HG03460 (cell line): ENCODE data around the gene DTL.
A peak's percentile ranks its signal among the peaks of the same experiment; 100 is the strongest.
"Not testable (repeated sequence)": the region's sequence is repeated elsewhere in the genome, so short reads cannot be mapped to it uniquely, and the experiment has no call there.

Source experiments
- ATAC-seq: cut with Tn5 transposase; IDR thresholded peaks from one replicate; pipeline ENCODE4 v1.9.1; 2021; ENCODE audit not compliant: unreplicated experiment

The DTL gene, protein sequence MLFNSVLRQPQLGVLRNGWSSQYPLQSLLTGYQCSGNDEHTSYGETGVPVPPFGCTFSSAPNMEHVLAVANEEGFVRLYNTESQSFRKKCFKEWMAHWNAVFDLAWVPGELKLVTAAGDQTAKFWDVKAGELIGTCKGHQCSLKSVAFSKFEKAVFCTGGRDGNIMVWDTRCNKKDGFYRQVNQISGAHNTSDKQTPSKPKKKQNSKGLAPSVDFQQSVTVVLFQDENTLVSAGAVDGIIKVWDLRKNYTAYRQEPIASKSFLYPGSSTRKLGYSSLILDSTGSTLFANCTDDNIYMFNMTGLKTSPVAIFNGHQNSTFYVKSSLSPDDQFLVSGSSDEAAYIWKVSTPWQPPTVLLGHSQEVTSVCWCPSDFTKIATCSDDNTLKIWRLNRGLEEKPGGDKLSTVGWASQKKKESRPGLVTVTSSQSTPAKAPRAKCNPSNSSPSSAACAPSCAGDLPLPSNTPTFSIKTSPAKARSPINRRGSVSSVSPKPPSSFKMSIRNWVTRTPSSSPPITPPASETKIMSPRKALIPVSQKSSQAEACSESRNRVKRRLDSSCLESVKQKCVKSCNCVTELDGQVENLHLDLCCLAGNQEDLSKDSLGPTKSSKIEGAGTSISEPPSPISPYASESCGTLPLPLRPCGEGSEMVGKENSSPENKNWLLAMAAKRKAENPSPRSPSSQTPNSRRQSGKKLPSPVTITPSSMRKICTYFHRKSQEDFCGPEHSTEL

DNA sequence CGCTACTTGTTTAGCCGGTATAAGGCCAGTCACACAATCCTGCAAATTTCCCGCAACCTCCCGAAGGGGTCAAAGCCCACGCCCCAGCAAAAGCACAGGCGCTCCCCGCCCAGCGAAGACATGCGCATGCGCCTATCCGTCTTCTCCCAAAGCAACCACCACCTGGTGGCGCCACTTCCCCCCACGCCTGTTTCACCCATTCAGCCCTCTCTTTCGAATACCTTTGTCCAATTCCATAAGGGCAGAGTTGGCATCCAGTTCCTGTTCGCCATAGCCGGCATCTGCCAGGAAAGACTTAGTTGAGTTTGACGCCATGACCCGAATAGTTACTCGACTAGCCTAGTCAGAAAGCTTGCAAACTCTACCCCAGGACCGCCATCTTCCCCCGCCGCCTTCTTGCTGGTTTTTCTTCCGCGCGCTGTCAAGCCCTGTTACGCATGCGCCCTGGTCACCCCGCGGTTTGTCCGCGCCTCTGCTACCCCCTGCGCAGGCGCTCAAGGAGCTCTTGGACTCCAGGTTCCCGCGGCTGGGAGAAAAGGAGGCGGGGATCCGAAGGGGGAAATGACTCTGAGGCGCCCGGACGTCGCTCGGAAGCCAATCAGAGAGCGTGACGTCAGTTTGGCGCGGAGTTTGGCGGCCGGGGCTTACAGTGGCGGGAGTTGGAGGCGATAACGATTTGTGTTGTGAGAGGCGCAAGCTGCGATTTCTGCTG lies at the start of gene DTL, which contains the start of gene INTS7:
Gene DTL, plus strand, starts transcription at position 626 of the 712 bp plus-strand sequence. CDS start 143 bp downstream, outside the sequence.
Gene INTS7, minus strand, starts transcription at position 435 of the 712 bp plus-strand sequence. Its CDS starts 120 bp downstream, at position 315.
- peak; percentile 82 for ATAC-seq

DNA sequence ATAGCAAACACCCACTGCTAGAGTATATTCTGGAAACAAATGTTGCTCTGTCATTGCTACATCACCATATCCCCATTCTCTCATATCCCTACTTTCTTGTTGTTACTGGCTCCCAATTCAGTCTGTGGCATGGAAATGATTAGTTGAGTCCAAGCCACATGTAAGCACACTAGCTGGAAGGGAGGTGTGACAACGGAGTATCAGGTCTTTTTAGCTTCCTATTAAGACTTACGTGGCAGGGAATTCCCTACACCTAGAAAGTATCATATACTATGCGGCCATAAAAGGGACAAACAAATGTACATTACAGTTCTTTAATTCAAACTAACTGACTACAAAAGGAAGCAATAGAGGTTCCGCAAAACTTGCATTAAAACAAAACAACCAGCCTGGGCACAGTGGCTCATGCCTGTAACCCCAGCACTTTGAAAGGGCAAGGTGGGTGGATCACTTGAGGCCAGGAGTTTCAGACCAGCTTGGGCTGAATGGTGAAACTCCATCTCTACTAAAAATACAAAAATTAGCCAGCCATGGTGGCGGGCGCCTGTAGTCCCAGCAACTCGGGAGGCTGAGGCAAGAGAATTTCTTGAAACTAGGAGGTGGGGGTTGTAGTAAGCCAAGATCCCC lies 48.8 kb upstream of the DTL start:
- no peak for ATAC-seq

DNA sequence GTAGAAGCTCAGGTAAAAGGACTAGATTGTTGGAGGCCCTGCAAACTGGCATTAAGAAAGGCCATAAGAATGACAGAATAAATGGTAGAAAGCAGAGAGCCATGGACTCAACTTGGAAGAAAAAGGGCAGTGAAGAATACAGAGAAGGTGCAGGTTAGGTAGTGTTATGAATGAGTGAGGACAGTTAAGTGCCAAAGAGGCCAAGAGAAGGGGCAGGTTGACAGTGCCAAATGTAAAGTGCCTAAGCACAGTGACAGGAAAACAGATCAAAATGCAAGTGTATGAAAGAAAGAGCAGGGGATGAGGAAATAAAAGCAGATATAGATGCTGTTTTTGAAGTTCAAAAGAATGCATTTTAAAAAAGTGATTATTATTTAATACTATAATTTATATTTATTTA lies 43.9 kb upstream of the DTL start:
- no peak for ATAC-seq

DNA sequence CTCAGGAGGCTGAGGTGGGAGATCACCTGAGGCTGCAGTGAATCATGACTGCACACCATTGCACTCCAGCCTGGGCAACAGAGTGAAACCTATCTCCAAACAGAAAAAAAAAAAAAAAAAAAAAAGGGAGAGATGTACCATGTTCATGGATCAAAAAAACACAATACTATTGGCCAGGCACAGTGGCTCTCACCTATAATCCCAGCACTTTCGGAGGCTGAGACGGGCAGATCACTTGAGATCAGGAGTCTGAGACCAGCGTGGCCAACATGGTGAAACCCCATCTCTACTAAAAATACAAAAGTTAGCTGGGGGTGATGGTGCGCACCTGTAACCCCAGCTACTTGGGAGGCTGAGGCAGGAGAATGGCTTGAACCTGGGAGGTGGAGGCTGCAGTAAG lies 38.1 kb upstream of the DTL start:
- ATAC-seq = not testable (repeated sequence)

DNA sequence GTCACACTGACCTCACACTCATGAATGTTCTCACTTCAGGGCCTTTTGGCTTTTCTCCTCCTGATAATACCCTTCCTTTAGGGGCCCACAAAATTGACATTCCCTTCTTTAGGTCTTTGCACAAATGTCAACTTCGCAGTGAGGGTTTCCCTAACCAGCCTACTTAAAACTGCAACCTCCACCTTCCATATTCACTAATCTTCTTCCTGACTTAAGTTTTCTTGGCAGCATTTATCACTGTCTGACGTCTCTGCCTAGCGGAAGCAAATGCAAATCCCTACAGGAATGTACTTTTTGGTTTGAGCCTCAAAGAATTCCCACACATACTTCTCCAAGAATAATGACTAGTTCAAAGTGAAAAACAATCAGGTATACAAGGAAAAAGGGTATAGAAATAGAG lies 33.0 kb upstream of the DTL start:
- ATAC-seq = no peak

DNA sequence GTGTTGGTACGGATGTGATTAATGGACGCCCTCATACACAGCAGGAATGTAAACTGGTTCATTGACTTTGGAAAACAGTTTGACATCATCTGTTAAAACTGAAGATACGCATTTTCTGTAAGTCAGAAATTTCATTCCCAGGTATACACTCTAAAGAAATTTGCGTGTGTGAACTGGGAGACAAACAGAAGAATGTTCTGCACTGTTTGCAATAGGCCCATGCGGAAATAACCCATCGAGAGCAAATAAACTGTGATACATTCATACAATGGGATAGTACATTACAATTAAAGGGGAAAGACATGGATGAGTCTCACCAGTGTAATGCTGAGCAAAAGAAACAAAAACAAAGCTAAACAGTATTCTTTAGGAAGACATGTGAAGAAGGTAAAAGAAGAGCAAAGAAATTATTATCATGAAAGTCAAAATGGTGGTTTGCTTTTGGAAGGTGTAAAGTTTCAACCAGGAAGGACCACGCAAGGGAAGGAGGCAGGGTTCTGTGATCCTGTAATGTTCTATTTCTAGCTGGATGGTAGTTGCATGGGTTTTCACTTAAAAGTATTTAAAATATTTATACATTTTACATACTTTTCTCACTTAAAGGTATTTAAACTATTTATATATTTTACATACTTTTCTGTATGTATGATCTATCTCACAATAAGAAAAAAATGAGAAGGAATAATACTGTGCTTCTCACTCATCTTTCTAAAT lies 30.5 kb upstream of the DTL start:
- ATAC-seq = no peak

DNA sequence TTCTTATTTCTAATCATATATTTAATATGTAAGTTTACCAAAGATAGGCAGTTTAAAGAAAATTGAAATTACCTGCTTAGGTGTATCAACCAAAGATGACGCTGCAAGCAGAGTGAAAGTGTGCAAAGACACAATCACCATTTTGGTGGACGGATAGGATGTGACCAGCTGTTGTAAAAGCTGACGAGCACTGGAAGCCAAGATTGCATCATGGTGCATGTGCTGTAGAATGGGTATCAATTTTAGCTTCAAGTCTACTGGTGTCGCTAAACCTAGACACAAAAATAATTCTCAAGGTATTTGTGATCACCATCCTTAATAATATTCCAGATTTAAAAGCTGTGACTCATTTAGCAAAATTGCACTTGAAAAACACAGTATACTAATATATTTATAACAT lies 28.4 kb upstream of the DTL start:
- ATAC-seq = no peak

DNA sequence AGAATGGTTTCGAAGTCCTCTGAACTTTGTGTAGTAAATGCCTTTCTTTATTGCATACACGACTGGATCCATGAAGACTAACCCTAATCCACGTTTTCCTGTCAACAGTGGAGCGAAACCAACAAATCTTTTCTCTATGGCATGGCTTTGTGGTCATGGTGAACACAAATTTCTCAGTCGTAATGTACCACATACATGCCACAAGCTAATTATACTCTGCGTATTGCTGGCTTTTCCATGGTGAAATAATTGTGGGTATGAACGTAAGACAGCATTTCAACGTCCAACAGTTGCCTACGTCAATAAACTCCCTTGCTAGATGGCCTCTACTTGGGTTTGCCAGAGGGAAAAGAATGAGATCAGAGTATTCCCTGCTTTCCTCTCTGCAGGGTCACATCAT lies 27.7 kb upstream of the DTL start:
- ATAC-seq = no peak

DNA sequence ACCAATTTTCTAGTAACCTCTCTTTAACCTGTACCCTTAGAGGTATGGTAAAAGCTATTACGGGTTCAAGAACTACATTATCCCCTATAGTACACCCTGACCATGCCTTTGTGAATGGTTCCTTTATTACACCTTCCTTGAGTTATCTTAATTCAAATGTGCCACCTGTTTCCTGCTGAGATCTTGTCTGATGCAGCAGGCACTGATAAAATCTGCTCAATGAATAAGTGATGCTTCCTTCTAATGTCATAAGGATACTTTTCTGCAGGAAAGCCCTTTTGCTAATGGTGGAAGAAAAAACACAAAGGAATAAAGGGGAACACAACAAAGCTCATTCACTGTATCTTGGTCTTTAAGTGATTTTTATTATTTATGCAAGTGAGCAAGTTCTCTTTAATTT lies 26.0 kb upstream of the DTL start:
- ATAC-seq = no peak

DNA sequence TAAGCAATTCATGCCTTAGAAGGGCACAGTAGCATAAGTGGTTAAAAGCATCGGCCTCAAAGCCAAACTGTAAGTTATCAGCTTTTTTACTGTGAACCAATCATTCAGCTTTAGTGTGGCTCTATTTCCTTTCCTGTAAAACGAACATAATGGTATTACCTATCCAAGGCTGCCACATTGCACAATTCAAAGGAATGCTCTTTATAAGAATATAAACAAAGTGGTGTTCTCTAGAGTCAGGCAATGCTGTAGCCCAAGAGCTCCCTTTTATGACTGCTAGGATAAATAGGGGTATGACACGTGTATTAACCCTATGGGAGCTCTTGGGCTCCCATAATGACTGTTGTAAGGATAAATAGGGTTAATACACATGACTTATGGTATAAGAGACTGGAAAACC lies 25.5 kb upstream of the DTL start:
- ATAC-seq = no peak

DNA sequence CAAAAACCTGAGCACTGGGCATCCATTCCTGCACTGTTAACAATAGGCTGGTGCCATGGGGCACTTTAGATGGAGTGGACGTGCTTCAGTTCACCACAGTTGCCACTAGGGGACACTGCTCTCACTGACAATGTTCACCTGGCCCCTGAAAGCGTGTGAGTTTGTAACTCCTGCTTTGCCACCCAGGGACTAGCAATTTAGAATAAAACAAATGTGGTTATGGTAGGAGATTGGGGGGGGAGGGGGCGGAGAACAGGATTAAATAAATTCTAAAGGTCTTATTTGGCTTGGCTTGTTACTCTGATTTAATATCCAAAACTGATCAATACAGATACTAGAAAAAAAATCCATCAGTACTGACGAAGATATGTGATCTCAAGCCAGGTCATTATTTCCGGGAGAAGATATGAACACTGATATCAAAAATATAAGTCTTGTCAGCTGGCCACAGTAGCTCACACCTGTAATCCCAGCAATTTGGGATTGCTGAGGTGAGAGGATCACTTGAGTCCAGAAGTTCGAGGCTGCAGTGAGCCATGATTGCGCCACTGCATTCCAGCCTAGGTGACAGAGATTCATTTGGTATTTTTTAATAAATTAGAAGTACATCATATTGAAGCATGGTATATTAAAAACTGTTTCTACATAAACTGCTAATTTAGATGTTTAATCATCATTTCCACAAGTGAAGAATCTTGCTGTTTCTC lies 23.4 kb upstream of the DTL start:
- peak; percentile 90 for ATAC-seq

DNA sequence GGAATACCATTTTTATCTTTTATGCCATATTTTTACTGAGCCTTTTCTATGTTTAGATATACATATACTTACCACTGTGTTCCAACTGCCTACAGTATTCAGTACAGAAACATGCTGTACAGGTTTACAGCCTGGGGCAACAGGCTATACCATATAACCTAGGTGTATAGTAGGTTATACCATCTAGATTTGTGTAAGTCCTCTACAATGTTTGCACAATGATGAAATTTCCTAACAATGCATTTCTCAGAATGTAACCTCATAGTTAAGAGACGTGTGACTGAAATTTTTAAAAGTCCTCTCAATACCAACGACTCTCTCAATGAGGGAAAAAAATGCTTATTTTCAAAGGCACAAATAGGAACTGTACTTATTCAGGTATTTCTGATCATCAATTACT lies 21.9 kb upstream of the DTL start:
- no peak for ATAC-seq

DNA sequence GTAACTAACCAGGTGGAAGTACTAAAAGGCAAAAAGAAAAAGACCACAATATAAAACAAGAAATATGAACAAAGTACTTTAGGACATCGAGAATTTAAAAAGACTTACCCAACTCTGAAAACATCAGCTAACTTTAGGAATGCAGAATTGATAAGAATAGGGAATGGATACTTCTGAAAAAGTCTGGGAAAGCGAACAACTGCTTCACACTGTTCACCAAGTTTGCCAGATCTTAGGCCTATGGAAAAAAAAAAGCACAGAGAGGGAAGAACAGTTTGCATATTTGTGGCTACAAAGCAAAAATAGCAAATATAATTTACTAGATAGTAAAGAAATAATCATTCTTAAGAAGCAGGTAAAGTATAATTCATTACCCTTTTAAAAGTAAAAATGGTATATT lies 14.6 kb upstream of the DTL start:
- ATAC-seq = no peak

DNA sequence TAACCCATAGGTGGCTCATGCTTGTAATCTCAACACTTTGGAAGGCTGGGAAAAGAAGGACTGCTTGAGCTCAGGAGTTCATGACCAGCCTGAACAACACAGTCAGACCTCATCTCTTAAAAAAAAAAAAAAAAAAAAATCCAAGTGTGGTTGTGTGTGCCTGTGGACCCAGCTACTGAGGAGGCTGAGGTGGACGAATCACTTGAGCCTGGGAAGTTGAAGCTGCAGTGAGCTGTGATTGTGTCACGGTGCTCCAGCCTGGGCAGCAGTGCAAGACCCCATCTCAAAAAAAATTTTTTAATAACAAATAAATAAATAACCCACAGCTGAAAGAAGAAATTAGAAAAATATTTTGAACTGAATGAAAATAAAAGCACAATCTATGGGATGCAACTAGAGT lies 14.0 kb upstream of the DTL start:
- no peak for ATAC-seq

DNA sequence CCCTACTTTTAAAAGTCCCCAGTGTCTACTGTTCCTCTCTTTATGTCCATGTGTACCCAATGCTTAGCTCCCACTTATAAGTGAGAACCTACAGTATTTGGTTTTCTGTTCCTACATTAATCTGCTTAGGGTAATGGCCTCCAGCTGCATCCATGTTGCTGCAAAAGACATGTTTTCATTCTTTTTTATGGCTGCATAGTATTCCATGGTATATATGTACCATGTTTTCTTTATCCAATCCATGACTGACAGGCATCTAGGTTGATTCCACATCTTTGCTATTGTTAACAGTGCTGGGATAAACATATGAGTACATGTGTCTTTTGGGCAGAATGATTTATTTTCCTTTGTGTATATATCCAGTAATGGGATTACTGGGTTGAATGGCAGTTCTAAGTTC lies 12.6 kb upstream of the DTL start:
- not testable (repeated sequence) for ATAC-seq

DNA sequence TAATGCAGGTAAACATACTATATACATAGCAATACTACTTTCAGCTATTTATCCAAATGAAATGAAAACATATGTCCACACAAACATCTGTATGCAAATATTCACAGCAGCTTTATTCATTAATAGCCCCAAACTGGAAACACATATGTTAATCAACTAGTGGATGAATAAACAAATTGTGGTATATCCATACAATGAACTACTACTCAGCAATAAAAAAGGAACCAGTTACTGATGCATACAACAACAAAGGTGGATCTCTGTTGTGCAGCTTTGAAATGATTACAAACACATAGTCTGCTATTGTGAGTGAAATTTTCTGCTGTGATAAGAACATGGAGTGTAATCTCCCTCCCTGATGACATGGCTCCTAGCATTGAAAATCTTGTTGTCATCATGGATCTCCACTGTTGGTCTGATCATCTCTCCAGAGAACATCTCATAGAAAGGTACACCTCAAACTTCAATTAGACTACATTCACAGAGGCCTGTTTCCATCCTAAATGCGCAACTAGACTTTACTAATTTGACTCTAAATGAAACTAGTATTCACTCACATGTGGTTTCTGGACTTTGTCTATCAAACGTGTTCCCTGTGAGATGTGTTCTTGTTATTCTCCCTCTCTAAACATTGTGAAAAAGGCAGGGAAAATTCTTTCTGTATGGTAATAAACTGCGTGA lies 10.9 kb upstream of the DTL start:
- ATAC-seq = no peak

DNA sequence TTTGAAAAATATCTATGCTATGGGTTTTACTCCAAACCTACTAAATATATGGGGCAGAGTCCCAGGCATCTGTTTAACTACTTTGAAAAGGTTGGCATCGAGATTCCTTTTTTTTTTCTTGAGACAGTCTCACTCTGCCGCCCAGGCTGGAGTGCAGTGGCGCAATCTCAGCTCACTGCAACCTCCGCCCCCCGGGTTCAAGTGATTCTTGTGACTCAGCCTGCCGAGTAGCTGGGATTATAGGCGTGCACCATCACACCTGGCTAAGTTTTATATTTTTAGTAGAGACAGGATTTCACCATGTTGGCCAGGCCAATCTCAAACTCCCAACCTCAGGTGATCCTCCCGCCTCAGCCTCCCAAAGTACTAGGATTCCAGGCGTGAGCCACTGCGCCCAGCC lies 7.8 kb upstream of the DTL start:
- ATAC-seq = not testable (repeated sequence)

DNA sequence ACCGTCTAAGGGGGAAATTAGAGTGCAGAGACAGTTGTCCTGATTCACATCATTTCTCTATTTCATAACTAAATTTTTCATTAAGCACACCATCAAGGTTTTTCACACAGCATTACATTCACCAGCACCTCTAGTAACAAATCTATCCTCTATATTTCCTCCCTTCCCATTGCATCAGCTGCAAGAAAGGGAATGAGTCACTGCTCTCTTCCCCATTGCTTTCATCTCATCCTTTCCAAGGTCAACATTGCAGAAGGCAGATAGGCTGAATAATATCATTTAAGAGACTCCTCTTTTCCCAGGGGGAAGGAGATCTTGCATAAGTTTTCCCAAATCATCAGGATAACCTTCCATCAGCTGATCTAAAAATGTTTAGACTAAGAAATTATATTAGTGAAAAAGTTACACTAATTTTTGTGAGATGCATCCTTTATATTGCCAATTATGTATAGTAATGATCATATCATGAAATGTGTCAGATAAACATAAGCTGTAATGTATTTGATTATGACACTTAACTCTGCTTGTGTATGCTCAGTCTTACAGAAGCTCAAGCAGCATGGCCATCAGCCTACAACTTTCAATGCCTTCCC lies 4.5 kb upstream of the DTL start:
- no peak for ATAC-seq

DNA sequence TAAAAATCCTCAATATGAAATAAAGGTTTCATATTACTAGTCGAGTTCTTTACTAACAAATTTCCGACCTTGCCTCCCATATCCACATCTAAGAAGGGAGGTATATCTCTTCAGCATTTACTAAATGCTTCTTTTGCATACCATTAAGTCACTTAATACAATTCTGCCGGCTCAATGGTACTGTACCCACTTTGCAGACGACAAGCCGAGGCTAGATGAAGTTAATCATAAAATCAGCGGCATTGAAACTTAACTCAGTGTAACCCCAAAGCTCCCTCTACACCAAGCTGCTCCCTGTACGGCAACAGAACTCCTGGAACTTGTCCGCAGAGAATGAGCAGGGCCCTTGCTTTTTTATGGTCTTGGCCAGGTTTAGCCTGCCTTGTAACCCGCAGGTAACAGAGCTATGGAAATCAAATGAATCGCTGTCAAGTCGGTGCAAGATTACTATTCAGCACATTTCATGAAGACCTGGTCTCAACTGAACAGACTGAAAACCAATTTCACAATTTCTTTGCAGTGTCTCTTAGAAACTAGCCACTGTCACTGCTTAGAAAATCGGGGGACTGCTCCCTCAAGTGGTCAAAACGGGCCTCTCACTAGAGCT lies 929 bp upstream of the DTL start:
- peak; percentile 4 for ATAC-seq
